ENCODE measurements around the gene LDAH. TPM values are rescaled to one million over a fixed set of nuclear protein-coding genes. Genes with fewer than 3 reads are reported as not detected.

Gene LDAH
- total and polyA plus RNA-seq, 2 donors (not counting 3 experiments of a cell fraction or from before 2014, with no cell fraction given): 12.3 to 24.0 TPM

DNA sequence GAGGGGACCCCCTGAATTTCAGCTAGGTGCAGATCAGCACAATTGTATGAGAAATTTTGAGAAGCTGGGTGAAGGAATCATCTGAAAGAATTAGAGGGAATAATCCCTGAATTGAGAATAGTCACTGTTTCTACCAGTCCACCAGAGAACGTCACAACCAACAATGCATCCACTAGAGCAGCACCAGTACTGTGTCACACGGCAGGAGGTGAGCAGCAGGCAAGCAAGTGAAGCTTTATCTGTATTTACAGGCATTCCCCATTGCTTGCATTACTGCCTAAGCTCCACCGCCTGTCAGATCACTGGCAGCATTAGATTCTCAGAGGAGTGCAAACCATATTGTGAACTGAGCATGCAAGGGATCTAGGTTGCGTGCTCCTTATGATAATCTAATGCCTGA, 115.3 kb downstream of the LDAH start:
- Histone ChIP-seq H3K4me2 (ENCODE audit: insufficient read depth, low read length) (no peak overlapping the region), H2AFZ (ENCODE audit: low read depth, low read length) (no peak overlapping the region), H3K9ac (replicated peaks; ENCODE audit: extremely low read depth, insufficient read depth, low read length) (no peak overlapping the region), H4K20me1 (replicated peaks; ENCODE audit: control insufficient read depth, extremely low read depth, insufficient read depth, low read length) (no peaks in the 10 kb centered on the region), H3K27me3 (ENCODE audit: control insufficient read depth in 2 of 2, insufficient read depth in 2 of 2, low read length in 2 of 2) (no peaks in the 10 kb centered on the region), H3K9me1 (replicated peaks; ENCODE audit: control insufficient read depth, extremely low read depth, insufficient read depth, low read length) (no peaks in the 10 kb centered on the region), H3K36me3 (ENCODE audit: control insufficient read depth in 2 of 2, extremely low read depth in 1 of 2, insufficient read depth in 2 of 2, low read length in 2 of 2) (no peaks in the 10 kb centered on the region), H3K4me1 (ENCODE audit: control insufficient read depth, extremely low read depth, insufficient read depth, low read length) (no peaks in the 10 kb centered on the region), H3K4me3 (replicated peaks in 1 of 3; ENCODE audit: insufficient read depth in 1 of 3, low read depth in 1 of 3, low read length in 3 of 3) (no peak overlapping the region), H3K79me2 (ENCODE audit: control insufficient read depth, insufficient read depth, low read length) (no peaks in the 10 kb centered on the region), H3K27ac (ENCODE audit: insufficient read depth, low read depth, low read length) (no peak overlapping the region), H3K9me3 (replicated peaks; ENCODE audit: control insufficient read depth, insufficient read depth, low read length) (no peaks in the 10 kb centered on the region)
- dilution Hi-C loops (cut with MboI; ENCODE audit: extremely low pct_ligation_motif_present, low sequenced_read_pairs): no loop called here
- BruUV-seq (replicated peaks): no TSS peak
- no peak for TF ChIP-seq GATA2 (IDR thresholded peaks at IDR 0.05; ENCODE audit: insufficient read depth, insufficient read length, low read depth, low read length)
- TF ChIP-seq, protein P1, sequence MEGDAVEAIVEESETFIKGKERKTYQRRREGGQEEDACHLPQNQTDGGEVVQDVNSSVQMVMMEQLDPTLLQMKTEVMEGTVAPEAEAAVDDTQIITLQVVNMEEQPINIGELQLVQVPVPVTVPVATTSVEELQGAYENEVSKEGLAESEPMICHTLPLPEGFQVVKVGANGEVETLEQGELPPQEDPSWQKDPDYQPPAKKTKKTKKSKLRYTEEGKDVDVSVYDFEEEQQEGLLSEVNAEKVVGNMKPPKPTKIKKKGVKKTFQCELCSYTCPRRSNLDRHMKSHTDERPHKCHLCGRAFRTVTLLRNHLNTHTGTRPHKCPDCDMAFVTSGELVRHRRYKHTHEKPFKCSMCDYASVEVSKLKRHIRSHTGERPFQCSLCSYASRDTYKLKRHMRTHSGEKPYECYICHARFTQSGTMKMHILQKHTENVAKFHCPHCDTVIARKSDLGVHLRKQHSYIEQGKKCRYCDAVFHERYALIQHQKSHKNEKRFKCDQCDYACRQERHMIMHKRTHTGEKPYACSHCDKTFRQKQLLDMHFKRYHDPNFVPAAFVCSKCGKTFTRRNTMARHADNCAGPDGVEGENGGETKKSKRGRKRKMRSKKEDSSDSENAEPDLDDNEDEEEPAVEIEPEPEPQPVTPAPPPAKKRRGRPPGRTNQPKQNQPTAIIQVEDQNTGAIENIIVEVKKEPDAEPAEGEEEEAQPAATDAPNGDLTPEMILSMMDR (IDR thresholded peaks at IDR 0.05; ENCODE audit: extremely low read depth in 1 of 2, insufficient read depth in 1 of 2, low read depth in 1 of 2, low read length in 2 of 2): no peak
- TF ChIP-seq, protein P2, sequence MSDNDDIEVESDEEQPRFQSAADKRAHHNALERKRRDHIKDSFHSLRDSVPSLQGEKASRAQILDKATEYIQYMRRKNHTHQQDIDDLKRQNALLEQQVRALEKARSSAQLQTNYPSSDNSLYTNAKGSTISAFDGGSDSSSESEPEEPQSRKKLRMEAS (IDR thresholded peaks at IDR 0.05; ENCODE audit: insufficient read depth, insufficient read length): no peak
- TF ChIP-seq POLR2A (IDR thresholded peaks at IDR 0.05; ENCODE audit: low read depth, low read length): no peak
- no peak for TF ChIP-seq FOS (IDR thresholded peaks at IDR 0.05; ENCODE audit: borderline replicate concordance, insufficient read depth, low read length)
- TF ChIP-seq EZH2 (IDR thresholded peaks at IDR 0.05; ENCODE audit: borderline replicate concordance, low read depth, low read length, severe bottlenecking): no peak
- TF ChIP-seq MYC (IDR thresholded peaks at IDR 0.05; ENCODE audit: low read depth, low read length): no peak
- TF ChIP-seq JUN (IDR thresholded peaks at IDR 0.05; ENCODE audit: borderline replicate concordance, insufficient read depth, insufficient read length, low read depth): no peak
- TF ChIP-seq POLR2AphosphoS5 (IDR thresholded peaks at IDR 0.05; ENCODE audit: insufficient read depth, low read depth, low read length): no peak
- ChIA-PET POLR2A (no interaction called here), CTCF (interaction anchor here (1.1 to 2.0 kb wide), 3 partner anchors 37 to 74 kb away, joined by 3 to 5 read pairs (median 5); no protein-coding TSS in a partner anchor)
- intact Hi-C loops (cut with micrococcal nuclease): no loop called here
- FAIRE-seq: no peak
- DNase-seq (ENCODE audit: low read depth, low spot score): no peak

All from endothelial cell of umbilical vein (primary cell).